ENCODE measurements around the gene CIB2.

CIB2 gene

GRCh38 chr15:78085928-78086327, 45.3 kb downstream of the CIB2 start:
- DNase-seq (ENCODE audit: low spot score): no peak

- DNase-seq (ENCODE audit: low spot score): no peak
Observed at GRCh38 chr15:78084449-78084750, 46.8 kb downstream of the CIB2 start.

- no peak for DNase-seq (ENCODE audit: low spot score)
Observed at GRCh38 chr15:78083687-78084448, 47.4 kb downstream of the CIB2 start.

- no peak for DNase-seq (ENCODE audit: low spot score)
Observed at GRCh38 chr15:78083186-78083585, 48.1 kb downstream of the CIB2 start.

- no peak for DNase-seq (ENCODE audit: low spot score)
Observed at GRCh38 chr15:78082743-78083110, 48.5 kb downstream of the CIB2 start.

GRCh38 chr15:78082106-78082742, 49.0 kb downstream of the CIB2 start:
- DNase-seq (ENCODE audit: low spot score): no peak

GRCh38 chr15:78080088-78080460, 51.2 kb downstream of the CIB2 start:
- no peak for DNase-seq (ENCODE audit: low spot score)

- no peak for DNase-seq (ENCODE audit: low spot score)
Observed at GRCh38 chr15:78079298-78080087, 51.8 kb downstream of the CIB2 start.

- DNase-seq (ENCODE audit: low spot score): no peak
Observed at GRCh38 chr15:78077871-78078210, 53.4 kb downstream of the CIB2 start.

GRCh38 chr15:78077053-78077870, 54.0 kb downstream of the CIB2 start, which contains the start of gene TBC1D2B:
TBC1D2B (minus strand) TSS chr15:78077711; CDS start chr15:78077652, 59 bp downstream.
- peak; percentile 51 for DNase-seq (ENCODE audit: low spot score)

- DNase-seq (ENCODE audit: low spot score): peak; percentile 41
Observed at GRCh38 chr15:78076231-78077052, 54.8 kb downstream of the CIB2 start.

- DNase-seq (ENCODE audit: low spot score): peak; percentile 47
Observed at GRCh38 chr15:78075490-78076230, 55.6 kb downstream of the CIB2 start.

GRCh38 chr15:78073046-78073787, 58.0 kb downstream of the CIB2 start:
- no peak for DNase-seq (ENCODE audit: low spot score)

- DNase-seq (ENCODE audit: low spot score): no peak
Observed at GRCh38 chr15:78072080-78072892, 59.0 kb downstream of the CIB2 start.

GRCh38 chr15:78071383-78071782, 59.9 kb downstream of the CIB2 start:
- DNase-seq (ENCODE audit: low spot score): no peak

GRCh38 chr15:78070049-78070700, 61.1 kb downstream of the CIB2 start:
- no peak for DNase-seq (ENCODE audit: low spot score)

GRCh38 chr15:78069462-78070029, 61.7 kb downstream of the CIB2 start:
- DNase-seq (ENCODE audit: low spot score): no peak

- no peak for DNase-seq (ENCODE audit: low spot score)
Observed at GRCh38 chr15:78069052-78069414, 62.2 kb downstream of the CIB2 start.
